ENCODE results near the gene NEURL1B. TPM values are rescaled to one million over a fixed set of nuclear protein-coding genes. Genes with fewer than 3 reads are reported as not detected.

NEURL1B gene
- total and polyA plus RNA-seq, 12 donors, result 14.4 to 45.8 (median 21.6) TPM

GRCh38 chr5:172690258-172691075 lies 49.4 kb downstream of the NEURL1B start:
- peaks cover 25 to 98% (median 88%) of the 10 kb centered on the region in 9 donors for H3K4me1 ChIP-seq
- intact Hi-C loops (cut with DNase I), result loop anchor here in 8 of 10 donors (10.0 kb wide), 4 partner anchors 46 to 106 kb away; partner anchors contain the start of gene NEURL1B (in 4 of the 8)
- no peaks in the 10 kb centered on the region for H3K9me3 ChIP-seq
- no peak overlapping the region for H3K4me3 ChIP-seq
- DNase-seq, result peak in 1 of 2 donors; percentile 54
- H3K27ac ChIP-seq, result peak overlapping the region in 8 of 10 donors; percentile 26 to 92 (median 68)
- peaks cover 0 to 54% (median 4%) of the 10 kb centered on the region in 9 donors for H3K36me3 ChIP-seq
- ATAC-seq, result no peak
- 69 to 72% methylated on average over 24 of the region's 24 CpGs for WGBS, 2 donors
- TF ChIP-seq, protein P1, sequence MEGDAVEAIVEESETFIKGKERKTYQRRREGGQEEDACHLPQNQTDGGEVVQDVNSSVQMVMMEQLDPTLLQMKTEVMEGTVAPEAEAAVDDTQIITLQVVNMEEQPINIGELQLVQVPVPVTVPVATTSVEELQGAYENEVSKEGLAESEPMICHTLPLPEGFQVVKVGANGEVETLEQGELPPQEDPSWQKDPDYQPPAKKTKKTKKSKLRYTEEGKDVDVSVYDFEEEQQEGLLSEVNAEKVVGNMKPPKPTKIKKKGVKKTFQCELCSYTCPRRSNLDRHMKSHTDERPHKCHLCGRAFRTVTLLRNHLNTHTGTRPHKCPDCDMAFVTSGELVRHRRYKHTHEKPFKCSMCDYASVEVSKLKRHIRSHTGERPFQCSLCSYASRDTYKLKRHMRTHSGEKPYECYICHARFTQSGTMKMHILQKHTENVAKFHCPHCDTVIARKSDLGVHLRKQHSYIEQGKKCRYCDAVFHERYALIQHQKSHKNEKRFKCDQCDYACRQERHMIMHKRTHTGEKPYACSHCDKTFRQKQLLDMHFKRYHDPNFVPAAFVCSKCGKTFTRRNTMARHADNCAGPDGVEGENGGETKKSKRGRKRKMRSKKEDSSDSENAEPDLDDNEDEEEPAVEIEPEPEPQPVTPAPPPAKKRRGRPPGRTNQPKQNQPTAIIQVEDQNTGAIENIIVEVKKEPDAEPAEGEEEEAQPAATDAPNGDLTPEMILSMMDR (IDR thresholded peaks at IDR 0.05), result no peak
- H3K27me3 ChIP-seq, result no peaks in the 10 kb centered on the region

GRCh38 chr5:172691886-172692285 lies 50.8 kb downstream of the NEURL1B start:
- TF ChIP-seq, protein P1 (IDR thresholded peaks at IDR 0.05), result no peak
- ATAC-seq (no peak), DNase-seq (no peak)
- 67 to 68% methylated on average over 7 of the region's 7 CpGs for WGBS, 2 donors
- intact Hi-C loops (cut with DNase I), result loop anchor here in 8 of 10 donors (10.0 kb wide), 4 partner anchors 47 to 107 kb away; partner anchors contain the start of gene NEURL1B (in 4 of the 8)
- Histone ChIP-seq H3K27me3 (no peaks in the 10 kb centered on the region), H3K4me1 (peaks cover 39 to 100% (median 90%) of the 10 kb centered on the region in 9 donors), H3K4me3 (no peak overlapping the region), H3K36me3 (peaks cover 0 to 40% (median 4%) of the 10 kb centered on the region in 9 donors), H3K27ac (peak overlapping the region in 8 of 10 donors; percentile 42 to 92 (median 88)), H3K9me3 (no peaks in the 10 kb centered on the region)

DNA sequence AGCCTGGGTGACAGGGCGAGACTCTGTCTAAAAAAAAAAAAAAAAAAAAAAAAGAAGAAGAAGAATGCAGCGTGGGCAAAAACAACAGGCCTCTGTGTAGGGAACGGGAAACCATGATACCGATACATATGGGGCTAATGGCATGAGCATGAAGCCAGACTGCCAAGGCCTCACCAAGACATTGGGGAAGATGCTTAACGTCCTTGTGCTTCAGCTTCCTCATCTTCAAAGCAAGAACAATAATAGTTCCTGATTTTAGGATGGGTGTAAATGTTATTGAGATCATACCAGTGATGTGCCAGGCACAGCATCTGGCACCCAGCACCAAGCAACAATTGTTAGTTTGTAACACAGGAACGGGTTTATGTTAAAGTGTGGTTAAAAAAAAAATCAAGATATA lies 51.4 kb downstream of the NEURL1B start:
- H3K27me3 ChIP-seq, result no peaks in the 10 kb centered on the region
- no peaks in the 10 kb centered on the region for H3K9me3 ChIP-seq
- 69 to 73% methylated on average over 6 of the region's 6 CpGs for WGBS, 2 donors
- ATAC-seq (no peak), DNase-seq (no peak)
- peaks cover 41 to 100% (median 92%) of the 10 kb centered on the region in 9 donors for H3K4me1 ChIP-seq
- H3K36me3 ChIP-seq, result peaks cover 0 to 37% (median 4%) of the 10 kb centered on the region in 9 donors
- intact Hi-C loops (cut with DNase I), result loop anchor here in 8 of 10 donors (10.0 kb wide), 4 partner anchors 48 to 108 kb away; partner anchors contain the start of gene NEURL1B (in 4 of the 8)
- TF ChIP-seq, protein P1 (IDR thresholded peaks at IDR 0.05), result no peak
- peak overlapping the region; percentile 65 to 92 (median 86) for H3K27ac ChIP-seq
- H3K4me3 ChIP-seq, result no peak overlapping the region

DNA sequence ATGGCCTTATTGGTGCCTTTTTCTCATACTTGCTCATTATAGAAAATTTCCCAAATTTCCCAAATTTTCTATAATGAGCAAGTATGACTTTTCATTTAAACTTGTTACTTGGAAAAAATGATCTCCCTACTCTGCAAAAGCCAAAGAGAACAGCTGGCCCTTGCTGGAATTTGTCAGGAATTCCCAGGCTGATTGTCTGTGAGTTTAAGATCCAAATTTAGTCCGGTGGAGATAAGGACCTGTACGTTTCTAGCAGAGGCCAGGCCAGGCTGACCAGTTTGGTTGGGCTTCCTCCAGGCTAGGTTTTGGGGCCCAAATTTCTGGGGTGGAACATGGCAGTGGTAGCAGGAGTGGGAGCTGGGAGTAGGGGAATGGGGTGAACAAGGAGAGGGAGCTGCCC lies 51.9 kb downstream of the NEURL1B start:
- Histone ChIP-seq H3K27me3 (no peaks in the 10 kb centered on the region), H3K4me3 (no peak overlapping the region), H3K27ac (peak overlapping the region; percentile 65 to 92 (median 86)), H3K9me3 (no peaks in the 10 kb centered on the region), H3K4me1 (peaks cover 41 to 99% (median 90%) of the 10 kb centered on the region in 9 donors), H3K36me3 (peaks cover 0 to 31% (median 4%) of the 10 kb centered on the region in 9 donors)
- intact Hi-C loops (cut with DNase I), result loop anchor here in 8 of 10 donors (10.0 kb wide), 4 partner anchors 48 to 108 kb away; partner anchors contain the start of gene NEURL1B (in 4 of the 8)
- ATAC-seq (peak in 5 of 8 donors; percentile 3 to 26 (median 14)), DNase-seq (peak in 1 of 2 donors; percentile 62)
- 3 to 7% methylated on average over 2 of the region's 2 CpGs for WGBS, 2 donors
- TF ChIP-seq, protein P1 (IDR thresholded peaks at IDR 0.05), result no peak
